Measurements from ENCODE around the gene AHRR.
A peak's percentile ranks its signal among the peaks of the same experiment; 100 is the strongest.

Gene AHRR

DNA sequence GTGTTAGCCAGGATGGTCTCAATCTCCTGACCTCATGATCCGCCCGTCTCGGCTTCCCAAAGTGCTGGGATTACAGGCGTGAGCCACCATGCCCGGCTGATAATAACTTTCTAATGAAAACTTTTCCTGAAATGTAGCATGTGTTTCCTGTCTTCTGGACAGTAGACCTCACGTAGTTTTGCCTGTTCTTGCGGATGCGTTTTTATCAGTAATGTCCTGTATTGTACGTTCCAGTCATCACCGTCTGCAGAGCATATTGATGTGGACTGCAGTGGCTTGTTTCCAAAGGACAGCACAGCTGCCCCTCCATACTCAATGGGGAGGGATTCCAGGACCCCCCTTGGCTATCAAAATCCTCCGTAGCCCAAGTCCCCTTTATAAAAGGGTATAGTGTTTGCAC is 134.3 kb downstream of the AHRR start:
- no peak for DNase-seq (ENCODE audit: low read depth in 1 of 2, low spot score in 1 of 2)

DNA sequence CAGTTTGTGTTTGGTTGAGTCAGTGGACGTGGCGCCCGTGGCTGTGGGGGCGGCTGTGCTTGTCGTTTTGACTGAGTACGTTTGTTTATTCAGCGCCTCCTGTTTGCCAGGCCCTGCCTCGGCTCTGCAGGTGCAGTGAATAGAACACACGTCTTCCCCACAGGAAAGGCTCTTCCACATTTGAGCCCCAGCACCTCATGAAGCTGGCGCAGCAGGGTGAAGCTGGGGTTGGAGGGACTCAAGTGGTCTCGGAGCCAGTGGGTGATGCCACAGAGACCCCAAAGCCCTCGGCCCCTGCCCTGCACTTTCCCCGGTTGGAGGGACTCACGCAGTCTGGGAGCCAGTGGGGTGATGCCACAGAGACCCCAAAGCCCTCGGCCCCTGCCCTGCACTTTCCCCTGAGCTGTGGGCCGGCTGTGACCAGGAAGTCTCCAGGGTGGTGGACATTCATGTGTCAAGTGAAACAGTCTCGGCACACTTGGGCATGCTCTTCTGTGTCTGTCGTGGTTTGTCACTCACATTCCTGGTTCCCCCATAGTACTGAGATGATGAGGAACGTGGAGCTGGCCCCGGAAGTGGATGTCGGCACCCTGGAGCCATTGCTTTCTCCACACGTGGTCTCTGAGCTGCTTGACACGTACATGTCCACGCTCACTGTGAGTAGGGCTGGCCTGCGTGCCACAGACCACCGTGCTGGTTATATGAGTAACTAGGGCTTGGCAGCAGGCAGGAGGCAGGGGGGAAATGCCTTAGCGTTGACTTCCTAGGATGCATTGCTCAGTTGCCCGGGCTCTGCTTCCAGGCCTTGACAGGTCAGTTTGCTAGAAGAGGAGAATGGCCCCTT is 135.1 kb downstream of the AHRR start:
- no peak for DNase-seq (ENCODE audit: low read depth in 1 of 2, low spot score in 1 of 2)

DNA sequence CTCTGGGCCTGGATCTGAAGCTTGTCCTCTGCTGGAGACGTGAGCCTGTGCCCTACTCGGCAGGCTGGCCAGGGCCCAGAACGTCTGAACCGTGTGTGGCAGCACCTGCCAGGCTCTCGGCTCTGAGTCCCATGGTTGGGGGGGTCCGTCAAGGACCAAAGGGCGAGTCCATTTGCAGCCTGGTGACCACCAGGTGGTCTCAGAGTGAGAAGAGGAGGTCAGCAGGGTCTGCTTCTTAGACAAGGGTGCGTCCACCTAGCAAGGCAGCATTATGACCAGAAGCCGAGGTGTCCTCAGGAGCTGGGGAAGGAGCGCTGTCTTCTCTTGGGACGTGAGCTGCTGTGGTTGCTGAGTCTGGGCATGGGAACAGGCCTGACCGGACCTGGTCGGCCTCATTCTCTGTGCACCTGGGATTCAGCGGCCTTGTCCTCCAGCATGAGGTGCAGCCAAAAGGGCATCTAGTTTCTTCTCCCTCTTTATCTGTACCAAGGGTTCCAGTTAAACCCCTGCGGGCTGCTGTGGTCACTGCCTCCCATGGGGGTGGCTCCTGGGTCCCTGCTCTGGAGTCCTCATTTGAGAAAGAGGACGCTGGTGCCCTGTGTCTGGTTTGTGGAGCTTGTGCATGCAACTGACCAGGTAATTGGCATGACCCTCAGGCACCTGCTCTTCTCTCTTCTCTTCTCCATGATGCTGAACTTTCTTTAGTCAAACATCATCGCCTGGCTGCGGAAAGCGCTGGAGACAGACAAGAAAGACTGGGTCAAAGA is 135.9 kb downstream of the AHRR start:
- no peak for DNase-seq (ENCODE audit: low read depth in 1 of 2, low spot score in 1 of 2)

DNA sequence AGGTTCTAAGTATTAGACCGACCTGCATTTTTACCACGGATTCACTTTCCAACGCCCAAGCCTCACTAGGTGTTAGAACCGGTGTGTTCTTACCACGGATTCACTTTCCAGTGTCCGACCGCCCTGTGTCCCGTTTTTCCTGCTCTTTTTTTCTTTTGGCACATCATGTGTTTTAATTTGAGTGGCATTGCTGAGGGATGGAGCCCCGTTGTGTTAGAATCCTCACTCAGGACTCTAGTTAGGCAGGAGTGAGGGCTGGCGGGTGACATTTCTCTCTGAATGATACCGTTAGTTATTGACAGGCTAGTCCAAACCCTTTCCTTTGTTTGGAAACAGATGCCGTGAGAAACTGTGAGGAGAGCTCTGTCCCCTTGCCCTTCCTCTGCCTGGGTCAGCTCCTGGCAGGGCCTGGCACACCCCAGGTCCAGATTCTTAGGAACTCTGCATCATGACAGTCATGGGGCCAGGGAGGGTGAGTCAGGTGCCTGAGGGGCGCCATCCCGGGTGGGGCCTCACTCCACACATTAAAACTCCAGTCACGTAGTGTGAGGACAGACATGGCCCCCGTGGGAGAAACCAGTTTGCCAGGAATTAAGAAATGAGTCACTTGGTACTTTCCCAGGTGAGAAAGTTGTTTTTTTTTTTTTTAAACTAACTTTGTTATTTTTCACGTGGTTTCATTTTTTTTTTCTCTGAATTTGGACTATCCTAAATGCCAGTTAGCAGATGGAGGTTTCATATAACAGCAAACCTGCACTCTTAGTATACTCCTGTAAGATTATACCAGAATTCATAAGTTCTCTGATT is 137.2 kb downstream of the AHRR start:
- peak in 1 of 2 donors; percentile 48 for DNase-seq (ENCODE audit: low read depth in 1 of 2, low spot score in 1 of 2)

DNA sequence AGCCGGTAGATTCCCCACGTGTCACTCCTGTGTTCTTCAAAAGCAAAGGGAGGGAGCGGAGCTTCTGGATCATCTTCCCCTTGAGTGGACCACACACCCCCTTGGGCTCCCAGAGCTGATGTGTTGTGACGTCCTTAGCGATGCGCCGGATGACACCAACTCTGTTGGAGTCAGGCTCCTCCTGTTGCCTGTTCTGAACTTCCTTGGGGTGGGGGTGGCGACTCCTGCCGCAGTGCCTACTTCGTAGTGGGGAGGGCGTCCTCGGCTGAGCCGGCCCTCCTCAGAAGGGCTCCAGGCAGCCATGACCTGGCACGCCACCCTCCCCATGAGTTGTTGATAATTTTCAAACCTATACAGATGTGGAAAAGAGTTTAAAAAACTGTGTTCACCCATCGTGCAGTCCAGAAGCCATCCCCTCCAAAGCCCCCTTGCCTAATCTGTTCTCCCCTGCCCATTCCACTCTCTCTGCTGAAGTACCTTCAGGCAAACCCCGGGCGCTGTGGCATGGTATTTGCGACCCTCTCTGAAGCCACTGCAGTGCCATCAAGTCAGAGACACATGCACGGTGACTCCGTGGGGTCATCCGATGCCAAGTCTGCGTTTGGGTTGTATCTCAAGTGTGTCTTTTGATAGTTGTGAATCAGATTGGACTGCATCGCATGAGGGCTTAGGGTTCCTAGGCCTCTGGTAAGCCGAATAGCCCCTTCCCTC is 138.2 kb downstream of the AHRR start:
- DNase-seq (ENCODE audit: low read depth in 1 of 2, low spot score in 1 of 2), result no peak

DNA sequence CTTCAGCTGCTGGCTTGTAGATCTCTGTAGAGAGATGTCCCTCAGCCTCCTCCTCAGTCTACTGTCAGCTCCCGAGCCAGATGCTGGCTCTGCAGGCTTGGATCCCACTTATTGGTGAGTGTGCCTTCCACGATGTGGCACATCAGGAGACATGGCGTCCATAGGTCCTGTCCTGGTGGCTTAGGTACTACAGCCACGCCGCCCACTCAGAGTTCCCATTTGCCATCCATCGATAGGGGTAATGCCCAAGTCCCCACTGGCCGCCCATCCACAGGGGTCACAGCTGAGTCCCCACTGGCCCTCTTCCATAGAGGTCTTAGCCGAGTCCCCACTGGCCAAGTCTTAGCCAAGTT is 138.7 kb downstream of the AHRR start:
- DNase-seq (ENCODE audit: low read depth in 1 of 2, low spot score in 1 of 2), result no peak

DNA sequence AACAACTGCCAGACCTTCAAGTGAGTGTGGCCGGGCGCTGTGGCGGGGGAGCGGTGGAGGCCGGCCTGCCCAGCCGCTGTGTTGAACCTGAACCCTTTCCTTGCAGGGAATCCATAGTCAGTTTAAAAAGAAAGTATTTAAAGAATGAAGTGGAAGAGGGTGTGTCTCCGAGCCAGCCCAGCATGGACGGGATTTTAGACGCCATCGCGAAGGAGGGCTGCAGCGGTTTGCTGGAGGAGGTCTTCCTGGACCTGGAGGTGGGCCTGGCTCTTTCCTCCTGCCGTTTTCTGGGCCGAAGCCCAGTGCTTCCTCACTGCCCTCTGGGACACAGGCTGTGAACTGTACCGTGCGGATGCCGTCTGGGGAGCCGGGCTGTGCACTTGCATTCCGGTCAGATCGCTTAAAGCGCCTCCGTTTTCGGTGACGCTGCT is 140.6 kb downstream of the AHRR start:
- DNase-seq (ENCODE audit: low read depth in 1 of 2, low spot score in 1 of 2), result no peak

DNA sequence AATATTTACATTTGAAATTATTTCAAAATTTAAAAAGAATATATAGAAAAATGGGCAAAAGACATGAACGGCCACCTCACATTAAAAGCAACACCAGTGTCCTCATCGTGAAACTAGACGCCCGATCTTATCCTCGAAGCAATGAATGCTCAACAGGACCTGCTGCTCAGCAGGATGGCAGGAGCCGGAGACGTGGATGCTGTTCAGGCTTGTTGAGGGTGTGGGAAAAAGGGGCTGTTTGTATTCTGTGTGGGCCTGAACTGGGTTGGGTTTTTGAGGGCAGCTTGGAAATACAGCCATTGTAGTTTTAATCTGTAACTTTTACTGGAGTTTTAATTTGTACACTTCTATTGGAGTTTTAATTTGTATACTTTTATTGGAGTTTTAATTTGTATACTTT is 141.8 kb downstream of the AHRR start:
- no peak for DNase-seq (ENCODE audit: low read depth in 1 of 2, low spot score in 1 of 2)

DNA sequence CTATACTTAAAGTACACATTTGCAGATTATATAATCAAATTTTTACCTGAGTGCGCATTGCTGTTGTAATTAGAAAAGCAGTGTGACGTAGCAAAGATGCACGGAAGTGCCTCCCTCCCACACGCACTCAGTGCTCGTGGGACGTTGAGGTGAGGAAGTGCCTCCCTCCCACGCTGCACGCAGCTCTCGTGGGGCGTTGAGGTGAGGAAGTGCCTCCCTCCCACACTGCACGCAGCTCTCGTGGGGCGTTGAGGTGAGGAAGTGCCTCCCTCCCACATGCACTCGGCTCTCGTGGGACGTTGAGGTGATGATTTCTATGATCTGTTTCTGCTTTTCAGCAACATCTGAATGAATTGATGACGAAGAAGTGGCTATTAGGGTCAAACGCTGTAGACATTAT is 142.4 kb downstream of the AHRR start:
- peak; percentile 38 to 75 for DNase-seq (ENCODE audit: low read depth in 1 of 2, low spot score in 1 of 2)

DNA sequence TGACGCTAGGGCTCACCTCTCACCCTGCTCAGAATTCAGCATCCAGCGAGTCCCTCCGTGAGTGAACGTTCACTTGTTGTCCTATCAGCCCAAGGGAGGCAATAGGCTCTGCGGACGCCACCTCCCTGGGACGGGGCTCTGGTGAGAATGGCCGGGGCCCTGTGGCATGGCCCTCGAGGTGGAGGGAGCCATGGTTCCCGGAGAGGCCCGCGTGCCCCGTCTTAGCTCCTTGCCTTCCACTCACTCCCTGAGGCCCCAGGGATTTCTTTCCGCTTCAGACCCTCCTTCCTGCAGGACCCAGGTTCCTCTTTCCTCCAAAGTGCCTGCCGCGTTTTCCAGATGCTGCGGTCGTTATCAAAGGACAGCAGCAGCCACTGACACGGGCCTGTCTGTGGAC is 142.9 kb downstream of the AHRR start:
- peak in 1 of 2 donors; percentile 1 for DNase-seq (ENCODE audit: low read depth in 1 of 2, low spot score in 1 of 2)

DNA sequence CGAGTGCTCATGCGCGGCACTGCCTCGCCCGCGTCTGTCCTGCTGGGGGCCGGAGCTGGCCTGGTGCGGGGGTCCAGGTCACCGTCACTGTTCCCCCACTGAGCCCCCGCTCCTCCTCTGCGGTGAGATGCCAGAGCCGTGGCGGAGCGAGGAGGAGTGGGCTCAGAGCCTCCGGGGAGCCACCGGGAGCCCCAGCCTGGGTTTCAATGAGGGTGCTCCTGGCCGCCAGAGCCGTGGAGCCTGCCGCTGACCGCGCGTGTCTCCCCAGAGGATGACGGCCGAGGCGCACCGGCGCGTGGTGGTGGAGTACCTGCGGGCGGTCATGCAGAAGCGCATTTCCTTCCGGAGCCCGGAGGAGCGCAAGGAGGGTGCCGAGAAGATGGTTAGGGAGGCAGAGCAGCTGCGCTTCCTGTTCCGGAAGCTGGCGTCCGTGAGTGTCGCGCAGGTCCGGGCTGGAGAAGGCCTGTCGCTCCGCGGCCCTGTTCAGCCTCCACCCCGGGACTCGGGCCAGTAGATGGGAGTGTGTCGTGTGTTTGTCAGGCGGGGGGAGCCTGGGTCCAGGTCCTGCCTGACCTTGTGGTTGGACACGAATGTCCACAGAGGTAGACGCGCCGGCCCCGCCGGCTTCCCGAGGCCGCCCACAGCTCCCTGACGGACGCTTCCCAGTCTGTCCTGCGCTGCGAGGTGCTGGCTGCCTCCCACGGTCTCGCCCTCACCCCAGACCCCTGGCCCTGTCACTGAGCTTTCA is 143.5 kb downstream of the AHRR start:
- DNase-seq (ENCODE audit: low read depth in 1 of 2, low spot score in 1 of 2), result peak in 1 of 2 donors; percentile 1

DNA sequence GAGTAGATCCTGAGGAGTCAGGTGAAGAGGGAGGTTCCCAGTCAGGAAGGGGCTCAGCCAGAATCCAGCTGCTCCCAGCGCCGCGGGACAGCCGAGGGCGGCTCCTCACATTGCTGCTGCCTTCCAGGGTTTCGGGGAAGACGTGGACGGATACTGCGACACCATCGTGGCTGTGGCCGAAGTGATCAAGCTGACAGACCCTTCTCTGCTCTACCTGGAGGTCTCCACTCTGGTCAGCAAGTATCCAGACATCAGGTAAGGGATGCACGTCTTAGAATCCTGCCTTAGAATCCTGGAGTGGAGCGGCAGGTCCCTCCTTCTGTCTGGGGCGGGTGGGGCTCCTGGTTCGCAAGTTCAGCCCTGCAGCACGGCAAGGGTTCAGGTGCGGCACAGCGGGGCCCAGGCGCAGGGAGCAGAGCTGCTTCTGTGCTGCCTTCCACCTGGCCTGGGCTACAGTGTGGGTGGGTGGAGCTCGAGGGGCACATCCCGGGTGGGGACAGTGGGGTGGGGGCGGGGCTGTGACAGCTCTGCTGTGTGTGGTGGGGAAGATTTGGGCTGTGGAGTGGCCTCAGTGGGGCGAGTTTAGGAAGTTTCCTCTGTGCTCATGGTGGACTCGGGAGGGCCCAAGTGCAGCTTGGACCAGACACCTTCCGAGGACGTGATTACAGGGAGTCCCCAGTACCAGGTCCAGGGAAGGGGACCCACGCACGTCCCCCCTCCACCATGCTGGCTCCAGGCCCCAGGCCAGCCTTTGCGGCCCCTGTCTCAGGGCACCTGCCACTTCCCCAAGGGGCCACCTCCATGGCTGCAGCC is 144.3 kb downstream of the AHRR start:
- DNase-seq (ENCODE audit: low read depth in 1 of 2, low spot score in 1 of 2), result no peak

DNA sequence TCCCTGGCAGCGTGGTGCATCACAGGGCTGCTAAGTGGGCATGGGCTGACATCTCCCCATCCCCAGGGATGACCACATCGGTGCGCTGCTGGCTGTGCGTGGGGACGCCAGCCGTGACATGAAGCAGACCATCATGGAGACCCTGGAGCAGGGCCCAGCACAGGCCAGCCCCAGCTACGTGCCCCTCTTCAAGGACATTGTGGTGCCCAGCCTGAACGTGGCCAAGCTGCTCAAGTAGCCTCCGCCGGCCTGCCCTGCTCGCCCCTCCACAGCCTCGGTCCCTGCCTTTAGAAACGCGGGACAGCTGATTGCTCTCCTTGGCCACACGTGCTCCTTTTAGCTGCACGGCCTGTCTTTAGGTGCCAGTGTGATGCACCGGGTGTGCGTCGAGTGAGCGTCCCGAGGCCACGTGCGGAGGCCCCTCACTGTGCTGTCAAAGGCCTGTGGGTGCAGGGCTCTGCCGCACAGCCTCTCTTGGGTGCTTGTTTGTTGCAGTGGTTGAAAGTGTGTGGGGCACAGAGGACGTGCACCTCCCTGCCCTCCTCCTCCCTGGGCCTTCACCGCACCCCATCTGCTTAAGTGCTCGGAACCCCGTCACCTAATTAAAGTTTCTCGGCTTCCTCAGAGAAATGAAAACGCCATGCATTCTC is 145.3 kb downstream of the AHRR start:
- no peak for DNase-seq (ENCODE audit: low read depth in 1 of 2, low spot score in 1 of 2)

DNA sequence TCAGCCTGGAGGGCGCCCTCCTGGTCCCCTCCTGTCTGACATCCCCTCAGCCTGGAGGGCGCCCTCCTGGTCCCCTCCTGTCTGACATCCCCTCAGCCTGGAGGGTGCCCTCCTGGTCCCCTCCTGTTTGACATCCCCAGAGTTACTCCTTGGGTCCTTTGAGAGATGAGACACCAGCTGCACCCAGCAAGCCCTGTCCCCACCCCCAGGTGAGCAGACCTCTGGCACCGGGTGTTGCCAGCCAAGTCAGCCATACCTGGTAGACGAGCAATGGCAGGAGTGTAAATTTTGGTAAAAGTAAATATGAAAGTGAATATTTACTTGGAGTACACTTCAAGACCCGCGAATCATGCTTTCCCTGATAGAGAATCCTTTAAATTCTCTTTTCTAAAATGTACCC is 146.9 kb downstream of the AHRR start:
- no peak for DNase-seq (ENCODE audit: low read depth in 1 of 2, low spot score in 1 of 2)

DNA sequence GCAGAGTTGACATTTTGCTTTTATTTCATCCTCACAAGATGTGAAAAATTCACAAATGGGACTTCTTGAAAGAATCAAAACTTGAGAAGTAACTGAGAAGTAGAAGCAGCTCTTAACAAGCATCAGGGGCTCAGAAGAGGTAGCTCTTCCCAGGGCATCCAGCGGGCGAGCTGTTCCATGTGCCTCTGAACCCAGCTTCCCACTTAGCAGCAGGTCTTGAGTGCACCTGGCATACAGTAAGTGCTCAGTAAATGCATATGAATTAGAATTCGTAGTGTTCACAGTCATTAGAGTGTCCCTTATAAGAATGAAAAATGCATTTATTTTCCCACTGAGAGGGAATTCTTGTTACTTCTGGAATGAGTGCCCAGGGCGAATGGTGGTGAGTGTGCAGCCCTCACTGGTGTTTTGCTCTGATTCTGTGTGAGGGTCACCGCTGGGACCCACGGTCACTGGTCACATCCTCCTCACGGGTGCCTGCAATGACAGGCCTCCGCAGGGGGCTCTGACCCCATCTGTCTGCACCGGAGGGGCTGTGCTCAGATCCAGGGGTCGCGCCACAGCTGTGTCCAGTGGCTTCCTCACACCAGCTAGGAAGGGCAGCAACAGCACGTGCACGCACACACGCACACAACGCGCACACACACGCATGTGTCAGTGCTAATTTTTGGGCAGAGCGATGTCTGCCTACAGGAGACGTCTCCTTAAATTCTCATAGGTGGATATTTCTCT is 148.4 kb downstream of the AHRR start:
- DNase-seq (ENCODE audit: low read depth in 1 of 2, low spot score in 1 of 2), result no peak

DNA sequence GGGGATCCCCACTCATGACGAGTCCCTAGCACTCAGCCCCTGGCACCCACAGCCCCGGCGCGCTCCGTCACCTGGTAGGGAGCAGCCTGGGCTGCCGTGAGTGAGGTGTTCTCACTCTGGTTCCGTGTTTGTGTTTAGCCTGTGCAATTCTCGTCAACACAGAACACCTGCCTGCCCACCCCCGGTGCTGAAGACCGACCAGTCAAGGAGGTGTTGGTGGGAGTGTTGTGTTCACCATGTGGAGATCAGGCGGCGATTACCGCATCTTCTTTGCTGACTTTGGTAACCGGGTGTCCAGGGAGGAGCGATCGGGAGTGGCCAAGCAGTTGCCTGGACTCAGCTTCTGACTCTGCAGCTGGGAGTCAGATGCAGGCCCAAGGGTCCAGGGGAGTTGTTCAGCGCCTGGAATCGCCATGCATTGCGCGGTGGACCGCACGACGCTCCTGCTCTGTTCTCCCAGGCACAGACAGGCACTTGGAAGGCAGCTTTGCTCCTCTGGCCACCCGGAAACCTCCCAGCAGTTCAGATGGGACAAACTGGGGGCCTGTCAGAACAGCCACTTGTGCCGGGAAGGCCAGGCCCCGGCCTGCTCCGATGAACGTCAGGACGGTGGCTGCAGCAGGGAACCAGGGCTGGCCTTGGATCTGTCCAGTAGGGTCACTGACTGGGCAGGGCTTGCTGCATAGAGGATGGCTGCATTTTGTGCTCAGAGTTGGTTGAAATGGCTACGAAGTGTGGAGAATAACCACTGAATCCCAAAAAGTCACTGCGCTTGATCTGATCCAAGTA is 149.6 kb downstream of the AHRR start:
- DNase-seq (ENCODE audit: low read depth in 1 of 2, low spot score in 1 of 2), result no peak

DNA sequence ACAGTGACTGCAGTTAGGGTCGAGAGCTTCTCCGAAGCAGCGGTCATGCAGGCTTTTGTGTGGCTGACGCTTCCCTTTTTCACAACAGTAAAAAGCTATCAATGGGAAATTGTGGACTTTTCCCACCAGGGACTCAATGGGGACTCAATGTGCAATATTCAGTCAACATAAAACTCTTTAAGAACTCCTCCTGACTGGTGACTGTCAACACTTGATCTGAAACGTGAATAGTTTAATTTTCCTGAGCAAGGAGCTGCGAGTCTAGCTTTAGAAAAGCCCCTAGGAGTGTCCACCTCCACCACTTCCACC is 150.2 kb downstream of the AHRR start:
- DNase-seq (ENCODE audit: low read depth in 1 of 2, low spot score in 1 of 2), result no peak
